NCI-H69 (cell line): ENCODE data around the gene NR1D1.

ENCODE experiments used
- DNase-seq: peaks from one replicate; lab custom pipeline; 2025; lab: John Stamatoyannopoulos, UW

The NR1D1 gene

DNA sequence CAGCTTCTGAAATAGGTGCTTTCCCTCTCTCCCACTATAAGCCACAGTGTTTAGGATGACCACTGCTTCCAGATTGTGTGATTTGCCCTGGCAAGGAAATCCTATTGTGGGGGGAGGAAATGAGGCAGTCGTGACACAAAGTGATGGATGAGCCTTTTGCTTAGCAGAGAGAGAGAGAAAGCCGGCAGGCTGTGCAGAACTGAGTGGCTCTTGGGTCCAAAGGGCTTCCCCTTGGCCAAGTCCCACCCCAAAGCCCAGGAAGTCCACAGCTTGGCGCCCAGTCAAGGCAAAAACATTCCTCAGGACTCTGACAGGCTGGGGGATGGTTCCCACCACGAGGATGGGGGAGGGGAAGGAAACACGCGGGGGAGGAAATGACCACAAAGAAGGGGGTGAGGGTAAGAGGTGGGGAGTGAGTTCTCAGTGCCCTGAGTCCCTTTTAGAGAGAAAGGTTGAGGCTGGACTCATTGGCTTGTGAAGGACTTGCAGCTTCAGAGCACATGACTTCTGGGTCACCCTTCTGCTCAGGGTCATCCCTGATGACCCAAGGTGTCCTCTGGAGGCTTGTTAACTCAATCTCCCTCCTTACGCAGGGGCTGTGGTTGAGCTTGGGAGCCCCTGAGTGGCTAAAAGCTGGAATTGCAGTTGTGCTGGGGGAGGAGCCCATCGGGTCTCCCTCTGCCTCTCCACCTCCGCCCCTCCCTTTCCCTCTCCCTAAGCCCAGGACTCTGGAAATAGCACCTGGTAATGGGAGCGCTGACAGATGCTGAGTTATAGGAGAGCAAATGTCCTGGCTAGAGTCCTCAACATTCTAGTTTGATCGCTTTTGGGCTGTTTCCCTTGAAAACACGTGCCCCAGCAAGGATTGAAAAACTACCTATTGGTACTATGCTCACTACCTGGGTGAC is 11.1 kb upstream of the NR1D1 start:
- peak; percentile 90 for DNase-seq

DNA sequence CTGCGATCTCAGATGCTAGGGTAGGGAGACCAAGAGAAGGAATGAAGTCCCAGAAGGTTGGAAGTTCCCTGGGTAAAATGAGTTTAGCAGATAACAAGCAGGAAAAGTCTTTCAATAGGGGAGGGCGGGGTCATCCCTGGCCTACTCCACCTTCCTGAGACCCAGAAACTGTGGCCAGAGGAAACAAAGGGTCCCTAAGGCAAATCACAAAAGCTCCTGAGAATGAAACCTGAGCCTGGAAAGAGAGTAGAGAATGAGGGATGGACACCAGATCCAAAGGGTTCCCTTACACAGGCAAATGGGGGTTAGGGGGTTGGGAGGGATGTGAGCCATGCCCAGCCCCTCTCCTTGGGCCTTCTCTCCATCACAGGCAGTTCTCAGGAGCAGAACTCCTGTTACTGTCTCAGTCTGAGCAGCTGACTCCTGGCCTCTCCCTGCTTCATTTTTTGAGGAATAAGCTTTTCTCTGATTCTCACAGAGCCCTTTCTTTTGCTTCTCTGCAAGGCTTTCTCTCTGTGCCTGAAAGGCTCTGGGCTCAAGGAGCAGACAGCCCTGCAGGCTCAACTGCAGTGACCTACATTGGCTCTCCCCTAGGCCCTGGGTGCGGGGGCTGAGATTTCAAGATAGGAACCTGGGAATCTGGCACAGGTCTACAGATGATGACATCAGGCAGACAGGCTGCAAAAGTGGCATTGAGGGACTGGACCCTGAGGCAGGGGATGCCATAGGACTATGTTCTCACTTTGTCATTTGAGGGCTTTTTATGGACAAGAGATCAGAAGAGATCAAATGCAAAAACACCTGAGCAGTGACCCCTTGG is 9.8 kb upstream of the NR1D1 start:
- DNase-seq: no peak

DNA sequence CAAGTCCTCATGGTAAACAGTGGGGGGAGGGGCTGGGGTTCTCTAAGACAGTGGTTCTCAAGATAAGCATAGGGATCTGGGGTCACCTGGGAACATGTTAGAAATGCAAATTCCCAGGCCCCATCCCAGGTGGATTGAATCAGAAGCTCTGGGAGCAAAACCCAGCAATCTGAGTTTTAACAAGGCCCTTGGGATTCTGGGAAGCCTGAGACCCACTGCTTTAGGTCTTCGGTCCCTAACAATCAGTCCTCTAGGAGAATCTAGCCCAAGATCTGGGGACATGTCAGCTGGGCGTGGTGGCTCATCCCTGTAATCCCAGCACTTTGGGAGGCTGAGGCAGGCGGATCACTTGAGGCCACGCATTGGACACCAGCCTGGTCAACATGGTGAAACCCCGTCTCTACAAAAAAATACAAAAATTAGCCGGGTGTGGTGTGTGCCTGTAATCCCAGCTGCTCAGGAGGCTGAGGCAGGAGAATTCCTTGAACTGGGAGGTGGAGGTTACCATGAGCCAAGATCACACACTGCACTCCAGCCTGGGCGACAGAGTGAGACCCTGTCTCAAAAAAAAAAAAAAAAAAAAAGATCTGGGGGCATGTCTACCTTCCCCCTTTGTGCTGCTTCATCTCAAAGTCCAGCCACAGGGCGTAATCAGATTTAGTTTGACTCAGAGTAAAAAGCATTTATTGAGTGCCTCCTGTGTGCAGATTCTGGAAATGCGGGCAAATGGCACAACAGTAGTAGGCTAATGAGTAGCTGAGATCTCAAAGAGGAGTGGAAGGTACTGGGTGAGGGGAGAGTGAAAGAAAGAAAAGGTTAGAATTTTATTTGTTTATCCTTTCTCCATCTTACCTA is 8.8 kb upstream of the NR1D1 start:
- no peak for DNase-seq

DNA sequence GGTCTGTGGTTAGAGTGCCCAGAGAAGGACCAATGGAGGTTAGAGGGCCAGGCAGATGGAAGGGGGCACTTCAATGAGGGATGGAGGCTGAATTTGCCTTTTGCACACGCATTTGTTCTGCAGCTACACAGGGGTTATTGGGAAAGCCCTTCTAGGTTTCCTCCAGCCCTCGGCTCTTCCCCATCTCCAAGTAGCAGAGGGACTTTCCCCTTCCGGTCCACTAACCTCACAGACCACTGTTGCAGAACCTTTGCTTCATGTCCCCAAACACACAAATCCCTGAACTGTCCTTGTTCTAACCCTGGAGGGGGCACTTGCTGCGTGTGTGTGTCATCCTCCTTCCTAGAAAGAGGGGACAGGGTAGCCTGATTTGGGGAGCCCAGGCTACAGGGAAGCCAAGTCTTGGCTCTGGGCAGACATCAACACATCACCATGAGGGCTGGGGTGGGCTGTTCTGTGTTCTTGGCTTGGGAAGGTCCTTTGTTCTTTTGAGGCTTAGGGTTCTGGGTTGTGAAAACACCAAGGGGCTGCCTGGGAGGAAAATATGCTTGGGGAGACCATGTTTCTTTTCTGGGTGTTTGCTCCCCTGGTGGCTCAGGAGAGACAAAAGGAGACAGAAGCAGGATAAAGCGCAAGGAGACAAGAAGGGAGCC is 7.3 kb upstream of the NR1D1 start:
- DNase-seq: no peak

DNA sequence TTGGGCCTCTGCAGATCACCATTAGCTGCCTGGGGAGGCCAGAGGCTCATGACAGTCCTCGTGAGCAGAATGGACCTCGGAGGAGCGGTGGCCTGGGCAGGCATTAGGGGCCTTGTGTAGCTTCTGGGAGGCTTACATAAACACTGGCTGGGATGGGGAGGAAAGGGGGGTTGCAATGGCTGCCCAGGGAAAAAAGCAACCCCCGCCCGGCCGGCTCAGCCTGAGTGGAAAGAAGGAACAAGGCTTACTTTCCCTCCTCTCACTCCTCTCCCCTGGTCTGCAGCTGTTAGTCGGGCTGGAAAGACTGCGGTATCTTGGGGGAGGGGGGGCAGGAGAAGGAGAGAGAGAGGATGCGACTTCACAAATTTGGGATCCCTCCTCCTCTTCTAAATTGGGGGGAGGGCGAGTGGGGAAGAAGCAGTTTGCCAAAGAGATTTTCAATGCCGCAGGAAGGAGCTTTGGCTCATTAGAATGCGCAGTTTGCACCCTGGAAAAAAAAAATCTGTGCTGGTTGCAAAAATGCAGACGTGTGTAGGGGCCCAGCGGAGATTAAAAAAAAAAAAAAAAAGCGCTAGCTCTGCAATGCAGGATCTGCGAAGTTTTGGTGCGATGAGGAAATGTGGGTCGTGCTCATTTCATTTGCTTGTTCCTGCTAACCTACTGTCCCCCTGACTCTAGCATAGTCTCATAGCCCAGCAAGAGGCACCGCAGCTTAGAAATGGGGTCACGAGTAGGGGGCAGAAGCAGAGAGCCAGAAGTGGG is 6.6 kb upstream of the NR1D1 start:
- no peak for DNase-seq

DNA sequence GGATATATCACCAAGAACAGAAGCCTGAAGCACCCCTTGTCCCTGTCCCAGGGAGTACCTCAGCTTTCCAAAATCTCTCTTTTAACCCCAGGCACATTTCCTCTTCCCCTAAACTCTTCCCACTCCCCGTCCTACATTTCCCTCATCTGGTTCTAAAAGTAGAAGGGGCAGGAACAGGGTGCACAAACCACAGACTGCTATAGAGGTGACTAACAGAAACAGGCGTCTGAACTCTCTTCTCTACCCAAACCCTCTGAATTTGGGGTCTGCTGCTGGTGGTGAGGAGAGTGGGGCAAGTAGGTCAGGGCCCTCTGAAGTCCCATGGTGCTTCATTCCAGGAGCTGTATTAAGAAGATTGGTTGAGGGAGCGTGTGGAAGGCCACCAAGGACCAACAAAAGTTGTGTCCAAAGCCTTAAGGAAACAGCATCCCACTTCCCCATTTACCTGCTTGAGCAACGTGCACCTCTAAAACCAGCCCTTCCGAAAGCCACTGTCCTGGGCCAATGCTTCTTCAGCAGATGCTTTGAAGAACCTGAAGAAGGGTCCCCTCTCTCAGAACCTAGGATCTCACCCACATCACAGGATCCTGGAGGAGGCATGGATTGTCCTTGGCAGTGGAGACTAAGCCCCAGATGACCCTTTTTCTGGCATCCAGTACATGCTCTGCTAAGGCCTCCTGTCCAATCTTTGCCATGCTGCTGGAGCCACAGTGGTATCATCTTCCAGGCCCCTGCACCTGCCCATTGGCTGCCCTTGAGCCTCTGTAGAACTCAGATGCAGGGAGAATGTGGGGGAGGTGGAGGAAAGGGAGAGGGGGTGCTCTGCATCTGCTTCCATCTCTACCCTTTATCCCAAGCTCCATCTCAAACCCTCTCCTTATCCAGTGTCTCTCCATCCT is 5.7 kb upstream of the NR1D1 start:
- no peak for DNase-seq

DNA sequence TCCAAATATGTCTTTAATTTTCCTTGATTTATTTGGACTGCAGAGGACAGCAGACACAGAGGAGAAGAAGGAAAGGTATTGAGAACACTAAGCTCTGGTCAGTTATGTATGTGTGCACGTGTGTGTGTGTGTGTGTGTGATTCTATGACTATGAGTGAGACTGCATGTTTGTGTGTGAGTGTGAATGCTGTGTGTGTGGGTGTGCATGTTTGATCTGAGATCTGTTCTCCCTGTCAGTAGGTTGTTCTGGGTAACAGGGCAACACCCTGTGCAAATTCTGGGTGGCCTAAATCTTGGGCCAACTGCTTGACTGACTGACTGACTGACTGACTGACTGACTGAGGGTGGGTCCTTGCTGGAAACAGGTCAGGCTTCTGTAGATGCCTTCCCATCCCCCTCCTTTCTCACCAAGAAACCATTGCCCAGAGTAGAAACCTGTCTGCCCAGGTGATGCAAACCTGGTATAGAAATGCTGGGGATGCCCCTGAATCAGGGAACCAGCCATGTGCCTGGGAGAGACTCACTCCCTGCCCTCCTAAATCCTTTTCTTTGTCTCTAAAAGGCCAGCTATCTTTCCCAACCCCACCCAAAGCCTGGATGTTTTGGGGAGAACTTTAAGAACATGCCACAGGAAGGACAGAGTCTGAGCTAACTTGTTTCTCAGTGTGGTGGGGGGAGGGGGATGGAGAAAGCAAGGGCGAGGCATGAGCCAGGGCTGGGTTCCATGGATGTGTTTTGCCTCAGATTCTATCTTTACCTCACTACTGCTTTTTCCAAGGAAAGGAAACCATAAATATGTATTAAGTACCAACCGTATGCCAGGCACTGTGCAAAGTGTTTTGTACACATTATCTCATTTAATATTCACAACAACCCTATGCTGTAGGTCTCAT is 4.5 kb upstream of the NR1D1 start:
- DNase-seq: no peak

DNA sequence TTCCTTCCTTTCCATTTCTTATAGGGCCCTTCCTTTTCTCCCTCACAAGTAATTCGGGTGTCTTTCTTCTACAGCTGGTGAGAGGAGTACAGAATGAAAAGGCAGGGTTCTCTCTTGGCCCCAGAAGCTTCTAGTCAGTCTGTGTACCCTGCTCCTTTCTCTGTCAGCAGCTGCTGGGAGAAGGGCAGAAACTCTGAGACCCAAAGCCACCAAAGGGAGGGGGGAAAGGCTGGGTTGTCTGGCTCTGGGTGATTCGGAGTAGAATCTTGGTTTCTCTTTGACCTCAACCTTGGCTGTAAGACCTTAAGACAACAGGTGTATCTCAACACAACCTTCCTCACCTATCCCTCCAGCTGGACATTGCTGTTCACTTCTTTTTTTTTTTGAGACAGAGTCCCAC is 3.3 kb upstream of the NR1D1 start:
- DNase-seq: no peak

DNA sequence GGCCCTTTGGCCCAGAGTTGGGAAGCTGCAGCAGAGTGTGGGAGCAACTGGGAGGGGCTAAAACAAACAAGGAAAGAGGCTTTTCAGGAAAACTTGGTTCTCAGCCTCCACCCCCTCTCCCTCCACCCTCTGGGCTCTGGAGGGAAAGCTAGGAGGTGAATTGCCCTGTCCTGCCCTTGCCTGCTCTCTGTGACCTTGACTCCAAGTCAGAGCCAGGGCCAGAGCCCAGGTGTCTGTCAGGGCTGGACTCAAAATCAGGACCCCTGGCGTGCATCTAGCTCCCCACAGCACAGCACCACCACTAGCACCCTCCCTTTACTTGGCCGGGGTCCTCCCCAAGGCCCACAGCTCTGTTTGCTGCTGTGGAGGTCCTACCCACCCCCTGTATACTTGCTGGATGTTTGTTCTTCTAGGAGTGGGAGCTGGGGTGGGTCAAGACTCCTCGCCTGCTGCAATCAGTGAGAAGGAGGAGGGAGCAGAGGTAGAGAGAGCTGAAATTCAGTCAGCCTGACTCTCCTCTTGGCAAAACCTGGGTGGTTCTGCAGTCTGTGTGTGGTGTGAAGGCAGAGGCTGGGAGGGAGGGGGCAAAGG is 2.8 kb upstream of the NR1D1 start:
- DNase-seq: no peak

DNA sequence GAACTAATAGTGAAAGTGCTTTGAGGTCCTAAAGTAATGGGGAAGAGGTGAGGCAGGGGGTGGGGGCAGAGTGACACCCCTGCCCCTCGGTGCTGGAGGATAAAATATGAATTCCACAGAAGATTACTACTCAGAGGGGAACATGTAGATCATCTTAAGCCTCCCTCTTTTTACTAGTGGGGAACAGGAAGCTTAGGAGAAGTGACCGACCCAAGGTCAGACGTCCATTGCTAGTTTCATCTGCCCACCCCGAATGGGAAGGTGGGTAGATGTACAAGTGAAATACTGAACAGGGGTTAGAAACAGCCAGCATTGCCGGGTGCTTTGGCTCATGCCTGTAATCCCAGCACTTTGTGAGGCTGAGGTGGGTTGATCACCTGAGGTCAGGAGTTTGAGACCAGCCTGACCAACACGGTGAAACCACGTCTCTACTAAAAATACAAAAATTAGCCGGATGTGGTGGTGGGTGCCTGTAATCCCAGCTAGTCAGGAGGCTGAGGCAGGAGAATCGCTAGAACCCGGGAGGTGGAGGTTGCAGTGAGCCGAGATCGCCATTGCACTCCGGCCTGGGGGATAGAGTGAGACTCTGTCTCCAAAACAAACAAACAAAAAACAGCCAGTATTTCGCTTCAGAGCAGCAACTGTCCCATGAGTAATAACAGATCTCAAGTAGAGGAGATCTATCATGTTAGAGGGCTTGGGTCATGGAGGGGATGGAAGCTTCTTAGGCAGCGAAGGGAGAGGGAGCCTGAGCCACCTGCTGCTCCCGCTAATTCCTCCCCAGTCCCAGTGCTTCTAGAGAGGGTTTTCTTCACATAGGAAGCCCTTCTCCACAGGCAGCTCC is 1.2 kb upstream of the NR1D1 start:
- DNase-seq: no peak

DNA sequence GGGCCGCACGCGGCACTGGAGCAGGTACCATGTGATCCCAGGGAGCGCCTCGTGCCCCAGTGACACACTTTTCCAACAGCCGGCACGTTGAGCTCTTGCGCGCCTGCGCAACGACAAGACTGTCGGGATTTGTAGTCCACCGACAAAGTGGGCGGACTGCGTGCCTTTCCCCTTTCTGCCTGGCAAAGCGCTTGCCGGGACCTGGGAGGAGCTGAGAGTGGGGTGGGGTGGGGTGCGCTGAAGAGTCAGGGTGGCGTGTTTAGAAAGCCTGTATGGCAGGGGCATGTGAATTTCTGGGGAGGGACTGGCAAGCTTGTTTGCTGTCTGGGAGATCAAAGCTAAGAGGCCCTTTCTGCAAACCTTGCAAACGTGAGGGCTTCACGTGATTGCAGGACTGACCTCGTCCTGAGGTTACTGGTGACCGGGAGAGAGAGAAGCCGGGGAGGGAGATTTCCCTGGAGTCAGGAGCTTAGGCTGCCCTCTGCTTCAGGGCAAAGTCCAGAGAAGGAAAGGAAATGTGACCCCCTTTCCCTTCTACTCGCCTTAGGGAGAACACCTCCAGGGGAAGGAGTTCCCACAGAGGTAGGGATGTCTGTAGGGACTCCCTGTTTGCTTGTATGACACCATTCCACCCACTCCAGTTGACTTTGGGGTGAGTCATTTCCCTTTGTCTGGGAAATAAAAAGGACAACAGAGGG is 429 bp upstream of the NR1D1 start:
- peak; percentile 95 for DNase-seq

DNA sequence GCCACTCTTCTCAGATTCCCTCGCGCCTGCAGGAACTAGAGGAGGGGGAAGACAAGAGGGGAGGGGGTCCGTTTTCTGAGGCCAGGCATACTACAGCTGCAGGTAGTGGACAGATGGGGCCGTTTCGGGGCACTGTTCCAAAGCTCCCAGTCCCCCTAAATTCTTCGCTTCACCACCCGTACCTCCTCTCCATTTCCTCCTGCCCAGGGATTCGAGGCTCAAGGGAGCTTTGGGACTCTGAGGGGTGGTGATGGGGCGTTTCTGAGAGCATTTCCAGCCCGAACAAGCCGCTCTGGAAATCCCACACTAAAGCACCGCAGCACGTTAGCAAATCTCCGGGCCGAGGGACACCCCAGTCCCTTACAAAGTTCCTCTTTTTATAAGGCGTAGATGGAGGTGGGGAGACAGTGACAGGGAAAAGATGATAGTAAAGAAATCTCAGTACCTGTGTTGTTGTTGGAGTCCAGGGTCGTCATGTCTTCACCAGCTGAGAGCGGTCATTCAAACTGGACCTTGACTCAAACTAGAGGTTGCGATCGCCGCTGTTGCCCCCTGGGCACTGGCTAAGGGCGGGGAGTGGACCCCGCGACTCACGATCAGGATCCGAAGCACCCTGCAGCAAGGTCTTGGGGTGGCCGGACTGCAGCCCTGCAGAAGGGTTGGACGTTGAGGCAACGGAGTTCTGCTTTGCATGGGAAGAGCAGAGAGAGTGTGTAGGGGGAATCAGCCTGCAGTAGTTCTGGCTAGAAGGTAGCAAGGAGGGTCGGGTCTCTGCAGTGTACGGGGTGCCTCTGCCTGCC is 570 bp downstream of the NR1D1 start:
- DNase-seq: no peak

DNA sequence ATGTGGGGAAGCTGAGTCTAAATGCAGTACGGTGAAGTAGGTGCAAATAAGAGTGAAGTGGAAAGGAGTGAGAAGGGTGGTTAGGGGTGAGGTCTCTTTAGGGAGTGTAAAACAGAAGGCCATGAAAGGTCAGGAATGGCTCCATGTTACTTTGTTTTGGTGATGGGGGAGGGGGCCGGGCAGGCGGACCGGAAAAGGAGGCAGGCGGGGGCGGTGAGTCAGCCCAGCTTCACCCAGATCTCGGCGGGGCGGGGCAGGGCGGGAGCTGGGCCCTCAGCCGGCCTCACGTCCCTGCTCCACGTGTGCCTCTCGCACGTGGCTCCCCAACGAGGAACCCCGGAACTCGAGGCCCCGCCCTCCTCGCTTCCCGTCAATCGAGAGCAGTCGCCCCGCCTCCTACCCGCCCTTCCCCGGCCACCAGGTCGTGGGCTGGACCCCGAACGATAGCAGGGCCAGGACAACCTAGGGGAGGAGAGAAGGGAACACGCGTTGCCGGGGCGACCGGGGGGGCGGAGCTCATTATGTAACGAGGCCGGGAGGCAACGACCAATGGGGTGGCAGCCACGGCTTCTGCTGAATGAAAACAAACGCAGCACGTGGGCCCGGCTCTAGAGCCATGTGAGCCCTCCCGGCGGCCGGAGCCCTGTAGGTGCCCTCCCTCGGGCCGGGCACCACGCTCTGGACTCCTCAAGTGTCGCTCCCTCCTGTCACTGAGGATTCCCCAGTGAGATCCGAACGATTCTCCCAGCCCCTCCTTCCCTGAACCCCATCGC is 1.4 kb downstream of the NR1D1 start:
- DNase-seq: peak; percentile 94

DNA sequence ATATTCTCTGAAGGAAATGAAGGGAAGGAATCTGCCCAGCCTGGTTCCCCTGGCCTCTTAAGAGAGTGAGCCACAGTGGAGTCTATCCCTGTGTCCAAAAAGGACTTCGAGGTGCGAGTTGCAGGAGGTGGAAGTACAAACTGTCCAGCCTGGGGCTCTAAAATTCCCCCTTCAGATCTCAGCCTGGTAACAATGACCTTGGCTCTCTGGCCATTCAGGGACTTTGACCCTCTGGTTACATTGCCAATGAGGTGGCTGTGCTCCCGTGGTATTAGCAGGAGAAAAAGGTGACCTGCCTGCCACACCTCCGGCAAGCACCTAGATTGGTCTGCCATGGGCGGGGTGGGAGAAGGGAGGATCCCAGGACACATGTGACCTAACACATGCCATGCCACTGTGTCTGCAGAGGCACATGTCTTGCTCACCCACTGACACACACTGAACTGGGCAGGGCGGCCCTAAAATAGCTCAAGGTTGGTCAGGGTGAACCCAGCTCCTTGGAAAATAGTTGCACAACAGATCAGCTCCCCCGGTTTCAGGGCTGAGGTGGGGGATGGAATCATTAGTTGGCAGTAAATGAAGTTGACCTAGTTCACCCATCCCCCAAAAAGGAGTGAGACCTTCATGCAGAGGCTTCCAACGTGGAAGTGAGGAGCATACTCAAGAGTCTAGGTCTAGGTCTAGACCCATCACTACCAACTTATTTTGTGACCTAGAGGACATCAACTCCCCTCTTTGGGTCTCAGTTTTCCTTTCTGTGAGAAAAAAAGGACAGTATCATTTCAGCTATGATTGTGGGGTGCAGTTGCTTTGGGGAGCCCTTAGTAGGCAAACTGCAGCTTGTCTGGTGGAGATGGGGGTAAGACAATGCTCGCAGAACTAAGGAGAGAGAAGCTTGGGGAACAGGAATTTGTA is 2.2 kb downstream of the NR1D1 start:
- no peak for DNase-seq
